WTC11 (cell line): ENCODE data around the gene CDH12. TPM values are rescaled to one million over a fixed set of nuclear protein-coding genes. Genes with fewer than 3 reads are reported as not detected.

ENCODE experiments used
- ATAC-seq: fragments of 200-7000 bp; cut with Tn5 transposase; 2 replicates; pipeline ENCODE4 v1.10.0; 2021; ENCODE audit warnings: mild to moderate bottlenecking, moderate library complexity
- CTCF ChIA-PET: fragments of 300-600 bp; sonication (Branson Sonifier 250); formaldehyde crosslinking; loops from one replicate; lab custom pipeline; 2021; ENCODE audit warnings: antibody characterized with exemption; lab: Charles Lee
- POLR2A ChIA-PET: fragments of 350-600 bp; sonication (Branson Sonifier 250); formaldehyde crosslinking; loops from one replicate; lab custom pipeline; 2021; ENCODE audit warnings: antibody characterized with exemption; lab: Charles Lee
- DNase-seq: peaks from one replicate; pipeline ENCODE4 v3.0.0; 2021; ENCODE audit warnings: low spot score
- H3K27ac Mint-ChIP-seq: 2 replicates; pipeline ENCODE4 v1.8.0; 2021; ENCODE audit warnings: mixed read lengths
- H3K27me3 Mint-ChIP-seq: 2 replicates; pipeline ENCODE4 v1.8.0; 2021; ENCODE audit warnings: low read depth, mild to moderate bottlenecking, moderate library complexity, mixed read lengths
- H3K36me3 Mint-ChIP-seq: 2 replicates; pipeline ENCODE4 v1.8.0; 2021; ENCODE audit warnings: mixed read lengths
- H3K4me1 Mint-ChIP-seq: 2 replicates; pipeline ENCODE4 v1.8.0; 2022; ENCODE audit warnings: mixed read lengths
- H3K4me3 Mint-ChIP-seq: 2 replicates; pipeline ENCODE4 v1.8.0; 2021; ENCODE audit warnings: mild to moderate bottlenecking, moderate library complexity, mixed read lengths
- H3K9me3 Mint-ChIP-seq: 2 replicates; pipeline ENCODE4 v1.8.0; 2021; ENCODE audit warnings: mixed read lengths
- AFF4 ChIP-seq: sonication (generic); formaldehyde crosslinking; IDR thresholded peaks from 2 replicates; pipeline ENCODE4 v1.8.1; 2023; ENCODE audit warnings: mild to moderate bottlenecking, missing genetic modification reagents, borderline replicate concordance
- ARID4B ChIP-seq: sonication (generic); formaldehyde crosslinking; IDR thresholded peaks from 2 replicates; pipeline ENCODE4 v1.8.0; 2023; ENCODE audit warnings: missing genetic modification reagents, mild to moderate bottlenecking, borderline replicate concordance
- ATF2 ChIP-seq: sonication (generic); formaldehyde crosslinking; IDR thresholded peaks from 2 replicates; pipeline ENCODE4 v1.8.1; 2022; ENCODE audit warnings: low read depth, missing genetic modification reagents, borderline replicate concordance
- ATF3 ChIP-seq: sonication (generic); formaldehyde crosslinking; conservative IDR thresholded peaks from 2 replicates; pipeline ENCODE4 v1.8.1; 2022; ENCODE audit warnings: mild to moderate bottlenecking, missing genetic modification reagents
- CBFB ChIP-seq: sonication (generic); formaldehyde crosslinking; IDR thresholded peaks from 2 replicates; pipeline ENCODE4 v1.8.1; 2022; ENCODE audit warnings: mild to moderate bottlenecking, low read depth, missing genetic modification reagents
- CREB1 ChIP-seq: sonication (generic); formaldehyde crosslinking; IDR thresholded peaks from 2 replicates; pipeline ENCODE4 v1.8.0; 2023; ENCODE audit warnings: mild to moderate bottlenecking, missing genetic modification reagents
- ETV6 ChIP-seq: sonication (generic); formaldehyde crosslinking; IDR thresholded peaks from 2 replicates; pipeline ENCODE4 v1.8.1; 2022; ENCODE audit warnings: mild to moderate bottlenecking, missing genetic modification reagents
- FOXJ3 ChIP-seq: sonication (generic); formaldehyde crosslinking; IDR thresholded peaks from 2 replicates; pipeline ENCODE4 v1.9.0; 2021; ENCODE audit warnings: missing genetic modification reagents, mild to moderate bottlenecking, borderline replicate concordance
- GTF2I ChIP-seq: fragments of 250-450 bp; sonication (Bioruptor Pico); conservative IDR thresholded peaks from 2 replicates; pipeline ENCODE4 v1.4.0; 2021; ENCODE audit warnings: mild to moderate bottlenecking
- HMGXB4 ChIP-seq: sonication (generic); formaldehyde crosslinking; IDR thresholded peaks from 2 replicates; pipeline ENCODE4 v1.8.1; 2023; ENCODE audit warnings: mild to moderate bottlenecking, moderate library complexity, missing genetic modification reagents
- KAT7 ChIP-seq: sonication (generic); formaldehyde crosslinking; IDR thresholded peaks from 2 replicates; pipeline ENCODE4 v1.8.1; 2023; ENCODE audit warnings: missing genetic modification reagents, mild to moderate bottlenecking, borderline replicate concordance
- NR1H2 ChIP-seq: sonication (generic); formaldehyde crosslinking; IDR thresholded peaks from 2 replicates; pipeline ENCODE4 v1.9.0; 2021; ENCODE audit warnings: mild to moderate bottlenecking, moderate library complexity, missing genetic modification reagents
- NR3C1 ChIP-seq: sonication (generic); formaldehyde crosslinking; conservative IDR thresholded peaks from 2 replicates; pipeline ENCODE4 v1.8.1; 2023; ENCODE audit warnings: low read depth, mild to moderate bottlenecking, missing genetic modification reagents
- SMAD3 ChIP-seq: sonication (generic); formaldehyde crosslinking; IDR thresholded peaks from 2 replicates; pipeline ENCODE4 v1.8.0; 2022; ENCODE audit warnings: missing genetic modification reagents, mild to moderate bottlenecking, borderline replicate concordance
- SOX15 ChIP-seq: fragments of 250-450 bp; sonication (Bioruptor Pico); IDR thresholded peaks from 2 replicates; pipeline ENCODE4 v1.9.0; 2021; ENCODE audit warnings: mild to moderate bottlenecking
- USF2 ChIP-seq: sonication (generic); formaldehyde crosslinking; IDR thresholded peaks from 2 replicates; pipeline ENCODE4 v1.8.1; 2023; ENCODE audit warnings: mild to moderate bottlenecking, missing genetic modification reagents, moderate library complexity
- ZMAT4 ChIP-seq: fragments of 250-450 bp; sonication (Bioruptor Pico); IDR thresholded peaks from 2 replicates; pipeline ENCODE4 v1.9.0; 2021; ENCODE audit warnings: mild to moderate bottlenecking
- ZNF138 ChIP-seq: sonication (generic); formaldehyde crosslinking; conservative IDR thresholded peaks from 2 replicates; pipeline ENCODE4 v1.8.1; 2022; ENCODE audit warnings: mild to moderate bottlenecking, moderate library complexity, missing genetic modification reagents
- total RNA-seq: library from RNA; stranded (reverse); gene quantifications from 3 replicates; pipeline ENCODE4 v1.2.3, GENCODE V29; 2021

The CDH12 gene
- total RNA-seq, 1 experiment from 2014 or later: not detected

- no peak for TF ChIP-seq SOX15
- no peak for TF ChIP-seq ETV6 (CRISPR knock-in tag)
- no peak for TF ChIP-seq KAT7 (CRISPR knock-in tag)
- TF ChIP-seq, all 79 proteins: peak for 0
- ChIA-PET CTCF (no interaction called here), POLR2A (no interaction called here)
- DNase-seq (no peak), ATAC-seq (no peak)
- no peak overlapping the region for H3K27ac Mint-ChIP-seq
- H3K4me3 Mint-ChIP-seq: no peak overlapping the region
- H3K9me3 Mint-ChIP-seq: no peaks in the 10 kb centered on the region
- 0 out of 2 replicates have a peak, but pooled peaks cover 4% of the 10 kb centered on the region for H3K4me1 Mint-ChIP-seq
- H3K27me3 Mint-ChIP-seq: no peaks in the 10 kb centered on the region
- no peaks in the 10 kb centered on the region for H3K36me3 Mint-ChIP-seq
Observed at GRCh38 chr5:22835686-22836085, 17.5 kb downstream of the CDH12 start.

GRCh38 chr5:22793463-22793862, 59.7 kb downstream of the CDH12 start:
- DNase-seq (no peak), ATAC-seq (no peak)
- ChIA-PET POLR2A (no interaction called here), CTCF (no interaction called here)
- H3K27ac Mint-ChIP-seq: no peak overlapping the region
- no peaks in the 10 kb centered on the region for H3K36me3 Mint-ChIP-seq
- H3K9me3 Mint-ChIP-seq: no peaks in the 10 kb centered on the region
- H3K4me3 Mint-ChIP-seq: no peak overlapping the region
- no peak for TF ChIP-seq CREB1 (CRISPR knock-in tag)
- TF ChIP-seq ZNF138 (CRISPR knock-in tag): no peak
- no peak for TF ChIP-seq ARID4B (CRISPR knock-in tag)
- no peak for TF ChIP-seq GTF2I (CRISPR knock-in tag)
- TF ChIP-seq FOXJ3 (CRISPR knock-in tag): no peak
- no peak for TF ChIP-seq NR3C1 (CRISPR knock-in tag)
- TF ChIP-seq SOX15: no peak
- no peak for TF ChIP-seq ATF3 (CRISPR knock-in tag)
- TF ChIP-seq USF2 (CRISPR knock-in tag): no peak
- no peak for TF ChIP-seq HMGXB4 (CRISPR knock-in tag)
- no peak for TF ChIP-seq SMAD3 (CRISPR knock-in tag)
- no peak for TF ChIP-seq CBFB
- no peak for TF ChIP-seq ZMAT4 (CRISPR knock-in tag)
- no peak for TF ChIP-seq NR1H2 (CRISPR knock-in tag)
- TF ChIP-seq AFF4: no peak
- no peak for TF ChIP-seq ATF2 (CRISPR knock-in tag)
- TF ChIP-seq, all 79 proteins: peak for 0
- Mint-ChIP-seq H3K4me1 (no peaks in the 10 kb centered on the region), H3K27me3 (no peaks in the 10 kb centered on the region)
